IPS-18c (cell line): ENCODE data around the gene ZNFX1.

Experiments
- H3K4me3 ChIP-seq: 2 replicates; pipeline ENCODE4 v1.7.0; 2013; ENCODE audit warnings: low read depth, mild to moderate bottlenecking, low read length, moderate library complexity; ENCODE audit not compliant: insufficient read depth
- H3K9me3 ChIP-seq: one replicate; pipeline ENCODE4 v1.6.1; 2013; ENCODE audit warnings: mild to moderate bottlenecking, low read length, moderate library complexity; ENCODE audit not compliant: control insufficient read depth, insufficient read depth

Gene ZNFX1

GRCh38 chr20:49283176-49283702, 5.4 kb upstream of the ZNFX1 start:
- Histone ChIP-seq H3K4me3 (peak overlapping the region; percentile 97), H3K9me3 (peaks cover 5% of the 10 kb centered on the region)

- Histone ChIP-seq H3K9me3 (peaks cover 5% of the 10 kb centered on the region), H3K4me3 (peak overlapping the region; percentile 97)
These were observed 4.8 kb upstream of the ZNFX1 start for GRCh38 chr20:49282584-49283171.

GRCh38 chr20:49281913-49282467, 4.1 kb upstream of the ZNFX1 start:
- Histone ChIP-seq H3K4me3 (peak overlapping the region; percentile 97), H3K9me3 (peaks cover 5% of the 10 kb centered on the region)

GRCh38 chr20:49281059-49281912, 3.4 kb upstream of the ZNFX1 start:
- Histone ChIP-seq H3K9me3 (peaks cover 5% of the 10 kb centered on the region), H3K4me3 (peak overlapping the region; percentile 97)

GRCh38 chr20:49280463-49281058, 2.7 kb upstream of the ZNFX1 start:
- Histone ChIP-seq H3K9me3 (peaks cover 5% of the 10 kb centered on the region), H3K4me3 (peak overlapping the region; percentile 97)

GRCh38 chr20:49279677-49280462, 2.0 kb upstream of the ZNFX1 start:
- H3K4me3 ChIP-seq, result peak overlapping the region; percentile 97
- peaks cover 5% of the 10 kb centered on the region for H3K9me3 ChIP-seq

GRCh38 chr20:49278818-49279676, 1.2 kb upstream of the ZNFX1 start:
- Histone ChIP-seq H3K9me3 (peaks cover 5% of the 10 kb centered on the region), H3K4me3 (peak overlapping the region; percentile 97)

- Histone ChIP-seq H3K9me3 (peaks cover 5% of the 10 kb centered on the region), H3K4me3 (peak overlapping the region; percentile 97)
These were observed 146 bp downstream of the ZNFX1 start for GRCh38 chr20:49277786-49278035.

GRCh38 chr20:49276961-49277785, 684 bp downstream of the ZNFX1 start:
- H3K4me3 ChIP-seq, result peak overlapping the region; percentile 97
- peaks cover 5% of the 10 kb centered on the region for H3K9me3 ChIP-seq

GRCh38 chr20:49276161-49276960, 1.5 kb downstream of the ZNFX1 start:
- Histone ChIP-seq H3K9me3 (peaks cover 5% of the 10 kb centered on the region), H3K4me3 (peak overlapping the region; percentile 97)

- no peak overlapping the region for H3K4me3 ChIP-seq
These were observed 2.2 kb downstream of the ZNFX1 start for GRCh38 chr20:49275636-49276035.

GRCh38 chr20:49275216-49275615, 2.6 kb downstream of the ZNFX1 start:
- Histone ChIP-seq H3K9me3 (peaks cover 5% of the 10 kb centered on the region), H3K4me3 (no peak overlapping the region)

More at GRCh38 chr20:49275636-49276035, 2.2 kb downstream of the ZNFX1 start:
- H3K9me3 ChIP-seq, result peaks cover 5% of the 10 kb centered on the region

GRCh38 chr20:49273696-49274277, 4.1 kb downstream of the ZNFX1 start:
- H3K4me3 ChIP-seq, result no peak overlapping the region

GRCh38 chr20:49272654-49273053, 5.2 kb downstream of the ZNFX1 start:
- Histone ChIP-seq H3K9me3 (peaks cover 4% of the 10 kb centered on the region), H3K4me3 (no peak overlapping the region)

More at GRCh38 chr20:49273696-49274277, 4.1 kb downstream of the ZNFX1 start:
- peaks cover 4% of the 10 kb centered on the region for H3K9me3 ChIP-seq
